ENCODE measurements around the gene LDB2.

The LDB2 gene

DNA sequence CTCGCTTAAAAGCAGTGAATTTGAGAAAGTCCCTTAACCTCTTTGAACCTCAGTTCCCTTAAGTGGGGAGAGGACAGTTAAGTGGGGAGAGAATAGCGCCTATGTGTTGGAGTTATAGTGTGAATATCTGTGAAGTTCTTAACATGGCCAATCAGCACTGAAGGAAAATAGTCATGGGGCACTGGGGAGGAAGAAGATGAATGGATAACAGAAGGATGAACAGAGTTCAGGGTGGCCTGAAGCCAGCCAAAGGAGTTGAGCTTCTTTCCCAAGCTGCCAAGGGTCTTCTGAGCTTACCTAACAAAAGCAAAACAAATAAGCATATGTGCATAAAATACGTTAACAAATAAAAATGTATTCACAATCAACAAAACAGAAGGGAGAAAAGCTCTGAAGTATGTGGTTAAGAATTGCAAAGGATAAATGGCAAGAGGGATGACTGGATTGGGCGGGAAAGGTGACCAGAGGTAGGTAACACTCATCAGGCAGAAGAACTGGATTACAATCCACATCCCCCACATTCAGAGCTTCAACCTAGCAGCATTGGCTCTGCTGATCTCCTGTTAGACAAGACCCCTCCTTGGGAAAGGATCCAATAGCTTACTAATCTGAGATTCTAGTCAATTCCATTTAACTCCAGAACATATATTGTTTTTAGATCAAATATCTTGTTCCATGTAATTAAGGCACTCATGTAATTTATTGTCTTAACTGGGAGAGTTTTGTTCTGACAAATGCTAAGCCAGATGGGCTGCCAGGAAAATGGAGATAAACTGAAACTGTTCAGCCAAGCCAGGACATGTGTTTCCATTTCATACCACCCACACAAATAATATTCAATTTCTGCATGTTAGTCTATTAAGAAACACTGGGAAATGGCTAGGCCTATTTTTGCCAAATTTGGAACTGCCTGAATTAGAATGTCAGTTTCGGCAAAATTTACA is 221.2 kb downstream of the LDB2 start:
- no peak for DNase-seq

- no peak for DNase-seq
Observed at GRCh38 chr4:16676230-16676770, 222.1 kb downstream of the LDB2 start.

- DNase-seq = no peak
Observed at GRCh38 chr4:16674082-16674481, 224.4 kb downstream of the LDB2 start.

DNA sequence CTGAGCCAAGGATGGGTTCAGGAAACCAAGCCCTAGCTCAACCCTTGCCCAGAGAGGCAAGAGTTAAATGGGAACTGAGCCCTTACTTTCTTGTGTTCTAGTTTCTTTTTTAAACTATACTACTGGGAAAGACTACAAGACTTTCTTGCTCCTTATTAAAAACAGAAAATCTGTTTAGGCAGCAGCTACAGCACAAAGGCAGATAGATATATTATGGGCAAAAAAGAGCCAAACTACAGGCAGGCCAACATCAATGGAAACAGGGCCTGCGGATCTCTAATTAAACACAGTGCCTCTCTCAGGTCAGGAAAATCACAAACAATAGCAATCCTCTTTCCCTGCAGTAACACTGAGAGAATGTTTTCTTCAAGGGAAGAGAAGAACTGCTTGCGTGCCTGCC is 226.0 kb downstream of the LDB2 start:
- no peak for DNase-seq

DNA sequence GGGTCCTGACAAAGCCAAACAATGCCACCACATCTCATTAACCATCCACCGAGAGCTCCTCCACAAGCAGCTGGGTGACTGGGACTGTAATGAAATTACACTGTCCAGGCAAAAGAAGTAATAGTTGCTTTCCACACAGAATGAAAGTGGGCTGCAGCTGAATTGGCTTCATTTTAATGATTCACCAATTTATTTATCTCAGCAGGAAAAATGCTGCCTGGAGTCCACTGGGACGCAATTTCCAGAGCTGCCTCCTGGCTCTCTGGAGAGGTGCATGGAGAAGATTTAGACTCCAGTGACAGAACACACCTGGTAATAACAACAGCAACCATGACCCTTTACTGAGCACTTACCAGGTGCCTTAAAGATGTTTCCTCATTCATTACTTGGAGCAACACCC is 226.7 kb downstream of the LDB2 start:
- DNase-seq = no peak

GRCh38 chr4:16670727-16671126 is 227.7 kb downstream of the LDB2 start:
- DNase-seq = no peak

DNA sequence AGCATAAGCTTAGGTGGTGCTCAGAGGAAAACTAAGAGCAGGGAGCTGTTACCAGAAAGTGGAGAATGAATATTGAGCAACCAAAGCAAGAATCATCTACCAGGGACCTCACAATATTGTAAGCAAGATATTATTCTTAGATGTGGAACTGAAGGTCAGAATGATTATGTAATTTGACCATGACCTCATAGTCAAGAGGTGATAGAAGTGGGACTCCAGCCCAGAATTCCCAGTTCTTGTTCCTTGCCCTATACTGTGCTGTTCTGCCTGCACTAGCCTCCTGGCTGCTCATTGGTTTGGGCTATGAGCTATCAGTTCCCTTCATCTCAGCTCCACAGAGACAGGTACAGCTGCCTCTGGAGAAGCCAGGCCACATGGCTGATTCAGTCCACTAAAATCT is 229.4 kb downstream of the LDB2 start:
- no peak for DNase-seq

DNA sequence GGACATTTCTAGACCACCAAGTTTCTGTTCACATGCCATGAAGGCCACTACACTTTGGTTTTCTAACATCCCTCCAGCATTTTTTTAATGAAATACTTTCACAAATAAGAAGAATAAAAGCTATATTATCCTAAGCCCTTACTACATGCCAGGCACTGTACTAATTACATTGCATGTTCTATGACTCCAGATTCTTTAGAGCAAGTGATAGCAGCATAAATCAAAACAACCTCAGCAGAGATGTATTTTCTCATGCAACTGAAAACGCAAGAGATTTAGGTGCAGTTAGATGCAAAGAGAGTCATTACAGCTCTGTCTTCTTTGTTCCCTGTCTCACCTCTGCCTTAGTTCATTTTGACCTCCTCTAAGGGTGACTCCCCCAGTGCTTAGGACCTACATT is 230.0 kb downstream of the LDB2 start:
- DNase-seq = no peak

- DNase-seq = no peak
Observed at GRCh38 chr4:16667464-16667863, 231.0 kb downstream of the LDB2 start.

DNA sequence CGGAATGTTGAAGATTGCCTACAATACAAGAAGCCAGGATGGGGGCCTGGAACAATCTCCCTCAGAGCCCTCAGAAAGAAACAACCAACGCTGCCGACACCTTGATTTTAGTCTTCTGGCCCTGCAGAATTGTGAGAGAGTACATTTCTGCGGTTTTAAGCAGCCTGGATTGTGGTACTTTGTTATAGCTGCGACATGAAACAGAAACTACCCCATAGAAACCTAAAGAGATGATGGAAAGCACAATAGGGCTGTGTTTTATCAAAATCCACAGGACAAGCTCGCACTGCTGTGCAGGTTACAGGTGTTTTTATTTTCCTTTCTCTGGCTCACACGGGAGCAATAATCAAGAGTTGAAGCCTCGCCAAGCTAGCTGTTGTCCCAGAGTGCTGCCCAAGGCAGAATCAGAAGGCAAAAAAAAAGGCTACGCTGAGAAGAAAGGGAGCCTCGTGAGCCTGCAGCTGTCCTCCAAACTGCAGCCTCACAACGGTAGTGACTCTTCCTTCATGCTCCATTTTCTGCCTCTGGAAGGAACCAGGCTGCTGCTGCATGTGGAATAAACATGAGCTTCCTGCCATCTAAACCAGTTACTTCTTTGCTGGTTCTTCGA is 232.4 kb downstream of the LDB2 start:
- DNase-seq = no peak

DNA sequence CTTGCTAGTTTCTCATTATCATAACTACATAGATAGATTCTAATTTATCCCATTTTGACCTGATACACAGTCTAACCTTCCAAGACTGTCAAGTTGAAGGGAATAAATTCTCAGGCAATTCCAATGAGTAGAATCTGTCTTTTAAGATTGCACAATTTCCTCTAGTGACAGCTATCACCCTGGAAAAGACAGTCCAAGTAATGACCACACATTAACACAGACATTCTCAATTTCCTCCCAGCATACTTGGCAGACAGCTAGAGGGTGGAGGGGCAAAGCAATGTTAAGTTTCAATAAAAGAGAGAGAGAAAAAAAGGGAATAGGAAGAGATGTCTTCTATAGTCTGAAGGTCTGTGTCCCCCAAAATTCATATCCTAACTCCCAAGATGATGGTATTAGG is 234.7 kb downstream of the LDB2 start:
- DNase-seq = no peak

GRCh38 chr4:16663307-16663706 is 235.1 kb downstream of the LDB2 start:
- DNase-seq = no peak

GRCh38 chr4:16661813-16662212 is 236.6 kb downstream of the LDB2 start:
- no peak for DNase-seq

DNA sequence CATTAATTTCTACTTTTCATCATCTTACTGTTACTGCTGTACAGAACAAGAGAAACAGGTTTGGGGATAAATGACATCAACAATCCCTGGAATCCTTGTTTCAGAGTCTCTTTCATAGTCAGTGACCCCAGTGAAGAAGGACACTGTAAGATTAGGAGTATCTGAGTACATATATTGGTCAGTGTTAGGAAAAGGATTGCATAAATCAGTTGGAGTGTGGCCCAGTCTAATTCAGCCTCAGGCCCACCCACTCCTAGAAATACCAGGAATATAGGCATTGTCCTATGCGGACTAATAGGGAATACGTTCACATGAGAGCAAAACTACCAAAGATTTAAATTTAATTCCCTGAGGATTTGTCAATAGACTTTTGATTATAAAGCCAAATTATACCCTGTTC is 237.8 kb downstream of the LDB2 start:
- no peak for DNase-seq

DNA sequence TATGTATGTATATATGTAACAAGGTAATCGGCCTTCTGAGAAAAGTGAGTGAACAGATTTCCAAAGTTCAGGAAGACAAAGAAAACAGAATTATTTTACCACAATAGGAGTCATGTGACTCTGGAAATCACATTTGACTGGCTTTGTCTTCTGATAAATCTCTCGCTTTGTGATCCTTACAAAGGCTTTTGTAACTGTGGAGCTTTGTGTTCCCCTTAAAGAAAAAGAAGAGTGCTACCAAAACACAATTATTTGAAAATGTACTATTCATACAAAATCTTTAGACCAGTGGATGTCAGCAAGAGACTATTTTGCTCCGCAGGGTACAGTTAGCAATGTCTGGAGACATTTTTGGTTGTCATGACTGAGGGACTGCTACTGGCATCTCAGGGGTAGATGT is 238.8 kb downstream of the LDB2 start:
- DNase-seq = no peak

DNA sequence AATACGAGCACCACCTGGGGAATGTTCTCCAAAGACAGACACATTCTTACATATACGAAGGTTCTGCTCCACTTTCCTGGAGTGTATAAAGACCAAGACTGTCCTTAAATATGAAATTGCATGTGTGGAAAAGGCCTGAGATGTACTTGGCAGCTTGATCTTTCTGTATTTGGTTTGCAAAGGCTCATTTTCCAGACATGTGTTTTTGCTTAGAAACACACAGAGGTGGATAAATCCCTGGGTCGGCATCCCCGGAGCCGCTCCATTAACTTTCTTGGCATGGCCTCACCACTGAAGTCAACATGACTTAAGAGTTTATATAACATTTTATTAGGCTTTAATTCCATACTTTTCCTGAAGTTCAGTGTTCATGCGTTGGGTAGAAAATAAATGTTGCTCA is 239.4 kb downstream of the LDB2 start:
- DNase-seq = no peak

GRCh38 chr4:16658183-16658582 is 240.3 kb downstream of the LDB2 start:
- no peak for DNase-seq

DNA sequence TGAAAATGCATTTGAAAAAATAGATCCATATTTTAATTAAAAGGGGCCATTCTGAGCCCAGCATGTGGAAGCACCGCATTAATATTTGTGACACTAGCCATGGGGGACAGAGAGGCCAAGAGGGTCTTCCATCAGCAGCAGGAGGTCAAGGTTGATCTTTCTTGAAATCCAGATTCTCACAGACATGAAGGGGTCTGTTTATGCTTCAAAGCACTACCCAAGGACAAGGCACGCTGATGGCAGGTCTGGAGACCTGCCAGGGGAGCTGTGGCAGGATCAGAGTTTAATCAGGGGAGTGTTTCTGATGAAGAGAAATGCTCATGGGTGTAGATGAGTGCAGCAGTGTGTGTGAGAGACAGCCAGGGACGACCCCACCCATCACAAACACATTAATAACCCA is 243.3 kb downstream of the LDB2 start:
- DNase-seq = no peak

- DNase-seq = no peak
Observed at GRCh38 chr4:16652732-16653305, 245.6 kb downstream of the LDB2 start.

- DNase-seq = no peak
Observed at GRCh38 chr4:16646459-16646858, 252.0 kb downstream of the LDB2 start.

GRCh38 chr4:16643893-16644292 is 254.6 kb downstream of the LDB2 start:
- no peak for DNase-seq

DNA sequence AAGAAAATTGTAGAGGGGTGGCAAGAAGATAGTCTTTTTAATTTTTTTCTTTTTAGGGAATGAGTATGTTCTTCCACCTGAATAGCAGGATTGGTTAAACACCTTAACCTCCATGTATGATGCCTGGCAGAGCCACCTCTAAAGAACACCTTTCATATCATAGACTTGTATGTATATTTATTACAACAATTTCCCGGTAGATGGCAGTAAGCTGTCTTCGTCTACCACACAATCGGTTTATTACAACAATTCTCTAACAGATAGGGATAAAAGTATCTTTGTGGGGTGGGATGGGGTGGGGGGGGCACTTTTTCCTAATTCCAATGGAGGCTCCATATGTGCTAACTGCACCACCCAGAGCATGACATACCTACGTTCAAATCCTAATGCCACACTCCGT is 255.5 kb downstream of the LDB2 start:
- no peak for DNase-seq

DNA sequence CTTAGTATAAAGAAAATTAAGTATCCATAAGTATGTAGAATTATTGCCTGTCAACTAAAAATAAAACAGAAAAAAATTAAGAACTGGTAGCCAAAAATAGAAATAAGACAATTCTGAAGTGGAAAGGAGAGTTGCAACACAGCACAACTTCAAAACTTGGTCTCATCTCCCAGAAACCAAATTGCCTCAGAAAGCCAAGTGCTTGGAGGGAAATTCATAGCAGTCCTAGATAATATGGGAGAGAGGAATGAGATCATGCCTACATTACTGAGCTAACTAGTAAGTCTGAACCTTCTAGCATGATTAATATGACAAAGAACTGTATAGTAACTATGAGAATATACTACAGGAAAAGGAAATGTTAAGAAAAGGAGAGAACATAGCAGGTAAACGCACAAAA is 256.5 kb downstream of the LDB2 start:
- DNase-seq = no peak
